K562 (cell line): ENCODE data around the gene TMEM131L. TPM values are rescaled to one million over a fixed set of nuclear protein-coding genes. Genes with fewer than 3 reads are reported as not detected.

Experiments used
- ATF1 ChIP-seq, 2 experiments: fragments of 450-650 bp in 1 of 2; IDR thresholded peaks; 2 replicates each; pipeline ENCODE4 v1.6.1; 2016; ENCODE audit warnings: missing compliant biosample characterization in 1 of 2, missing genetic modification characterization in 1 of 2
- BACH1 ChIP-seq: fragments of 200-800 bp; sonication (Bioruptor generic); IDR thresholded peaks from 2 replicates; pipeline ENCODE4 v1.6.1; 2016; ENCODE audit warnings: missing genetic modification characterization, missing compliant biosample characterization
- CHD2 ChIP-seq: IDR thresholded peaks from 2 replicates; pipeline ENCODE4 v1.6.1; 2011; ENCODE audit warnings: low read depth, low read length
- ELF2 ChIP-seq: fragments of 250-450 bp; sonication (Bioruptor Pico); IDR thresholded peaks from 2 replicates; pipeline ENCODE4 v1.5.0; 2021; ENCODE audit warnings: mild to moderate bottlenecking
- ETV5 ChIP-seq: sonication (generic); formaldehyde crosslinking; IDR thresholded peaks from 2 replicates; pipeline ENCODE4 v1.4.0; 2020; ENCODE audit warnings: low read depth, mild to moderate bottlenecking, missing genetic modification reagents
- FOXJ2 ChIP-seq: fragments of 200-800 bp; sonication (Bioruptor generic); IDR thresholded peaks from 2 replicates; pipeline ENCODE4 v1.6.1; 2016; ENCODE audit warnings: missing genetic modification characterization, missing compliant biosample characterization
- FOXM1 ChIP-seq, 2 experiments: fragments of 450-650 bp in 1 of 2; sonication (generic) in 1 of 2; formaldehyde crosslinking in 1 of 2; IDR thresholded peaks; 2 replicates each; pipeline versions ENCODE4 v1.6.1 to v1.9.0; 2017 to 2022; ENCODE audit warnings: low read depth in 2 of 2, mild to moderate bottlenecking in 2 of 2, missing genetic modification reagents in 1 of 2, moderate library complexity in 1 of 2
- GTF3C2 ChIP-seq: IDR thresholded peaks from 3 replicates; pipeline ENCODE4 v1.6.1; 2011; ENCODE audit warnings: borderline replicate concordance, mild to moderate bottlenecking, moderate library complexity; ENCODE audit not compliant: insufficient read length; ENCODE audit errors: extremely low read depth
- HDAC6 ChIP-seq: IDR thresholded peaks from 2 replicates; pipeline ENCODE4 v1.6.1; 2012; ENCODE audit warnings: low read depth, mild to moderate bottlenecking, control low read depth, inconsistent platforms, low read length, moderate library complexity
- HMGXB4 ChIP-seq: sonication (generic); formaldehyde crosslinking; IDR thresholded peaks from 2 replicates; pipeline ENCODE4 v1.8.1; 2023; ENCODE audit warnings: mild to moderate bottlenecking, missing genetic modification reagents
- HNRNPL ChIP-seq: fragments of 200-400 bp; formaldehyde crosslinking; IDR thresholded peaks from 2 replicates; pipeline ENCODE4 v1.6.1; 2017; ENCODE audit warnings: low read depth, mild to moderate bottlenecking, low read length
- HOMEZ ChIP-seq: fragments of 250-450 bp; sonication (Bioruptor Pico); IDR thresholded peaks from 2 replicates; pipeline ENCODE4 v1.4.0; 2020; ENCODE audit warnings: mild to moderate bottlenecking, moderate library complexity
- KDM4B ChIP-seq, 2 experiments: fragments of 450-650 bp in 1 of 2; sonication (generic) in 1 of 2; IDR thresholded peaks; 2 replicates each; pipeline ENCODE4 v1.6.1; 2016 to 2017; ENCODE audit warnings: borderline replicate concordance in 2 of 2, antibody characterized with exemption in 1 of 2, low read depth in 1 of 2, mild to moderate bottlenecking in 1 of 2
- MECOM ChIP-seq: fragments of 250-450 bp; sonication (Bioruptor Pico); IDR thresholded peaks from 2 replicates; pipeline ENCODE4 v1.8.0; 2022; ENCODE audit warnings: inconsistent platforms
- MED1 ChIP-seq: sonication (generic); formaldehyde crosslinking; IDR thresholded peaks from 2 replicates; pipeline ENCODE4 v1.8.1; 2023; ENCODE audit warnings: missing genetic modification reagents, borderline replicate concordance
- NFIC ChIP-seq: fragments of 450-650 bp; IDR thresholded peaks from 2 replicates; pipeline ENCODE4 v1.6.1; 2017; ENCODE audit warnings: mild to moderate bottlenecking, inconsistent platforms
- PHF8 ChIP-seq: fragments of 200-600 bp; sonication (generic); IDR thresholded peaks from 2 replicates; pipeline ENCODE4 v1.6.1; 2012; ENCODE audit warnings: mixed run types, mild to moderate bottlenecking, inconsistent platforms, low read length, moderate library complexity, borderline replicate concordance
- RBM14 ChIP-seq: fragments of 200-400 bp; formaldehyde crosslinking; IDR thresholded peaks from 2 replicates; pipeline ENCODE4 v1.6.1; 2018; ENCODE audit warnings: low read depth, mild to moderate bottlenecking, low read length, moderate library complexity, borderline replicate concordance; ENCODE audit not compliant: insufficient read depth
- SRSF3 ChIP-seq: fragments of 200-400 bp; formaldehyde crosslinking; IDR thresholded peaks from 2 replicates; pipeline ENCODE4 v1.6.1; 2016; ENCODE audit warnings: mild to moderate bottlenecking, low read length, moderate library complexity; ENCODE audit not compliant: insufficient read depth
- THRAP3 ChIP-seq: fragments of 450-650 bp; IDR thresholded peaks from 2 replicates; pipeline ENCODE4 v1.6.1; 2016; ENCODE audit warnings: mild to moderate bottlenecking, inconsistent platforms, borderline replicate concordance
- ZC3H8 ChIP-seq: fragments of 450-650 bp; IDR thresholded peaks from 2 replicates; pipeline ENCODE4 v1.6.1; 2017
- ZNF12 ChIP-seq: sonication (generic); formaldehyde crosslinking; IDR thresholded peaks from 2 replicates; pipeline ENCODE4 v1.4.0; 2020; ENCODE audit warnings: mild to moderate bottlenecking, missing genetic modification reagents
- ZNF175 ChIP-seq: fragments of 200-800 bp; sonication (Bioruptor generic); IDR thresholded peaks from 2 replicates; pipeline ENCODE4 v1.6.1; 2016; ENCODE audit warnings: low read depth, mild to moderate bottlenecking, missing genetic modification characterization, missing compliant biosample characterization
- ZSCAN29 ChIP-seq: fragments of 450-650 bp; IDR thresholded peaks from 2 replicates; pipeline ENCODE4 v1.6.1; 2017
- polyA plus RNA-seq, 8 experiments: library from polyadenylated mRNA; depleted of rRNA in 4 of 8; stranded (reverse) in 5 of 8; unstranded in 3 of 8; fragments of >200 nt; fragmentation: Nextera tagmentation in 2 of 8; fragmentation: Illumina TruSeq in 1 of 8; extraction: Ambion mirVana in 2 of 8; extraction: Trizol in 1 of 8; gene quantifications; 2 replicates each; pipeline versions ENCODE4 v1.2.1 to v1.2.3, GENCODE V29; 2011 to 2014; ENCODE audit warnings: inconsistent platforms in 1 of 8, missing spikeins in 1 of 8
- total RNA-seq, 7 experiments: library from RNA; depleted of rRNA in 6 of 7; stranded (reverse); fragments of >200 nt in 6 of 7; fragmentation: Illumina TruSeq in 2 of 7; extraction: Trizol in 2 of 7; gene quantifications; 2 replicates each; pipeline versions ENCODE4 v1.2.1 to v1.2.3, GENCODE V29; 2011 to 2021; ENCODE audit warnings: low replicate concordance in 1 of 7

The TMEM131L gene
- total and polyA plus RNA-seq, 9 of the 15 experiments (the other 6 are each of a cell fraction or from before 2014, with no cell fraction given): 1.2 to 20.8 (median 12.9) TPM

- TF ChIP-seq ZNF12 (CRISPR knock-in tag) (no peak), THRAP3 (no peak), HNRNPL (no peak), HOMEZ (CRISPR knock-in tag) (no peak), BACH1 (tag) (peak; percentile 58; the same call in 1 of the 2 replicates), HDAC6 (no peak), RBM14 (no peak), ATF1 (CRISPR knock-in tag; IDR thresholded peaks at IDR 0.05) (no peak), ATF1 (tag; IDR thresholded peaks at IDR 0.05) (no peak), KDM4B (IDR thresholded peaks at IDR 0.05; ENCODE audit: borderline replicate concordance in 2 of 2, low read depth in 1 of 2) (no peak), GTF3C2 (no peak), ELF2 (CRISPR knock-in tag) (no peak), ZSCAN29 (no peak), NFIC (peak; percentile 83), FOXJ2 (tag) (0 out of 2 replicates have a peak, but pooled peaks have one; percentile 53), PHF8 (no peak), SRSF3 (no peak), CHD2 (no peak), MECOM (CRISPR knock-in tag) (no peak), ZNF175 (CRISPR knock-in tag) (no peak), HMGXB4 (CRISPR knock-in tag) (no peak), ZC3H8 (no peak), MED1 (CRISPR knock-in tag) (no peak), ETV5 (no peak), FOXM1 (IDR thresholded peaks at IDR 0.05; ENCODE audit: low read depth) (peak; percentile 75), FOXM1 (CRISPR knock-in tag; IDR thresholded peaks at IDR 0.05; ENCODE audit: low read depth) (no peak)
Observed at GRCh38 chr4:153464068-153464467, 2.1 kb upstream of the TMEM131L start (continued).
